DOHH2 (cell line): Measurements from ENCODE around the gene VWA5B2.

Experiments used
- H3F3A ChIP-seq: fragments of 200-600 bp; sonication (generic), shearing (Covaris generic); 2 replicates; pipeline ENCODE4 v1.6.0; 2016; ENCODE audit warnings: antibody characterized with exemption, mild to moderate bottlenecking; ENCODE audit not compliant: control insufficient read depth, insufficient read depth
- H3K27ac ChIP-seq: fragments of 200-600 bp; sonication (generic); 2 replicates; pipeline ENCODE4 v1.5.1; 2014; ENCODE audit warnings: low read depth, mild to moderate bottlenecking, low read length, moderate library complexity
- H3K27me3 ChIP-seq: fragments of 200-600 bp; sonication (generic); 2 replicates; pipeline ENCODE4 v1.6.1; 2014; ENCODE audit warnings: mild to moderate bottlenecking, low read length, mixed read lengths; ENCODE audit not compliant: control insufficient read depth
- H3K36me3 ChIP-seq: fragments of 200-600 bp; sonication (generic); 2 replicates; pipeline ENCODE4 v1.6.1; 2014; ENCODE audit warnings: mild to moderate bottlenecking, low read length, moderate library complexity, mixed read lengths; ENCODE audit not compliant: control insufficient read depth
- H3K4me1 ChIP-seq: fragments of 200-600 bp; sonication (generic); 2 replicates; pipeline ENCODE4 v1.6.1; 2014; ENCODE audit warnings: mild to moderate bottlenecking, low read length, mixed read lengths; ENCODE audit not compliant: control insufficient read depth
- H3K4me2 ChIP-seq: fragments of 200-600 bp; sonication (generic); 2 replicates; pipeline ENCODE4 v1.6.0; 2014; ENCODE audit warnings: mild to moderate bottlenecking, low read length, moderate library complexity
- H3K4me3 ChIP-seq: fragments of 200-600 bp; sonication (generic); 2 replicates; pipeline ENCODE4 v1.5.1; 2014; ENCODE audit warnings: mild to moderate bottlenecking, low read length, mixed read lengths
- H3K79me2 ChIP-seq: fragments of 200-600 bp; sonication (generic); 2 replicates; pipeline ENCODE4 v1.6.1; 2014; ENCODE audit warnings: mild to moderate bottlenecking, low read length, mixed read lengths; ENCODE audit not compliant: control insufficient read depth
- H3K9me2 ChIP-seq: fragments of 200-600 bp; sonication (generic); replicated peaks from 2 replicates; pipeline ENCODE4 v1.6.1; 2014; ENCODE audit warnings: mild to moderate bottlenecking, low read length, mixed read lengths; ENCODE audit not compliant: control insufficient read depth
- H3K9me3 ChIP-seq: fragments of 200-600 bp; sonication (generic); 2 replicates; pipeline ENCODE4 v1.6.1; 2014; ENCODE audit warnings: antibody characterized with exemption, low read length, mixed read lengths; ENCODE audit not compliant: control insufficient read depth, insufficient read depth
- H4K20me1 ChIP-seq: fragments of 200-600 bp; sonication (generic); 2 replicates; pipeline ENCODE4 v1.6.0; 2014; ENCODE audit warnings: low read depth, mild to moderate bottlenecking, antibody characterized with exemption, low read length, moderate library complexity; ENCODE audit not compliant: control insufficient read depth, insufficient read depth
- CTCF ChIP-seq: fragments of 200-600 bp; sonication (generic); IDR thresholded peaks from one replicate; pipeline ENCODE4 v1.5.1; 2014; ENCODE audit warnings: antibody characterized with exemption, mild to moderate bottlenecking, low read depth, low read length; ENCODE audit not compliant: poor library complexity, severe bottlenecking
- EZH2phosphoT487 ChIP-seq: fragments of 200-600 bp; sonication (generic); IDR thresholded peaks from 2 replicates; pipeline ENCODE4 v1.6.1; 2017; ENCODE audit warnings: borderline replicate concordance, mild to moderate bottlenecking, antibody characterized with exemption, low read length, moderate library complexity, mixed read lengths

The VWA5B2 gene

GRCh38 chr3:184218814-184219213 is 10.6 kb upstream of the VWA5B2 start:
- H3K27me3 ChIP-seq = 0 out of 2 replicates have a peak, but pooled peaks cover 7% of the 10 kb centered on the region
- H3K27ac ChIP-seq = no peak overlapping the region
- H3K9me2 ChIP-seq = no peaks in the 10 kb centered on the region
- no peaks in the 10 kb centered on the region for H3F3A ChIP-seq
- no peaks in the 10 kb centered on the region for H4K20me1 ChIP-seq
- no peaks in the 10 kb centered on the region for H3K79me2 ChIP-seq
- no peaks in the 10 kb centered on the region for H3K36me3 ChIP-seq
- H3K4me3 ChIP-seq = no peak overlapping the region
- no peaks in the 10 kb centered on the region for H3K9me3 ChIP-seq
- H3K4me2 ChIP-seq = no peak overlapping the region
- no peaks in the 10 kb centered on the region for H3K4me1 ChIP-seq
- no peak for TF ChIP-seq EZH2phosphoT487
- TF ChIP-seq CTCF = no peak

GRCh38 chr3:184222521-184222920 is 6.9 kb upstream of the VWA5B2 start:
- TF ChIP-seq CTCF = no peak
- no peak for TF ChIP-seq EZH2phosphoT487
- Histone ChIP-seq H3K4me3 (no peak overlapping the region), H3K9me2 (no peaks in the 10 kb centered on the region), H3K4me2 (no peak overlapping the region), H3K9me3 (no peaks in the 10 kb centered on the region), H3K27ac (no peak overlapping the region), H3F3A (no peaks in the 10 kb centered on the region), H3K36me3 (no peaks in the 10 kb centered on the region), H4K20me1 (no peaks in the 10 kb centered on the region), H3K27me3 (peaks cover 7% of the 10 kb centered on the region), H3K4me1 (no peaks in the 10 kb centered on the region), H3K79me2 (no peaks in the 10 kb centered on the region)

DNA sequence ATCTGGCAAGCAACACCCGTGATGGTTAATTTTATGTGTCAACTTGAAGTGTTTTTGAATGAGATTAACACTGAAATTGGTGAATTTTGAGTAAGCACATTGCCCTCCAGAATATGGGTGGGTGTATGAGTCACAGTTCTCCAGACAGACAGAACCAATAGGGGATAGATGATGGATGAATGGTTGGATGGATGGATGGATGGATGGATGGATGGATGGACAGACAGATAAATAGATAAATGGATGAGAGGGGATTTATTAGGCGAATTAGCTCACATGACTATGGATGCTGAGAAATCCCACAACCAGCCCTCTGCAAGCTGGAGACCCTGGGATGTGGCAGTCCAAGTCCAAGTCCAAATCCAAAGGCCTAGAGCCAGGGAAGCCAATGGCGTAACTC is 5.4 kb upstream of the VWA5B2 start:
- Histone ChIP-seq H3K4me1 (no peaks in the 10 kb centered on the region; the same call in 1 of the 2 replicates), H3K9me3 (no peaks in the 10 kb centered on the region), H3K4me3 (no peak overlapping the region), H3K79me2 (no peaks in the 10 kb centered on the region), H3K27ac (no peak overlapping the region), H3K4me2 (no peak overlapping the region), H4K20me1 (0 out of 2 replicates have a peak, but pooled peaks cover 6% of the 10 kb centered on the region), H3K27me3 (peaks cover 21% of the 10 kb centered on the region), H3K36me3 (no peaks in the 10 kb centered on the region), H3K9me2 (no peaks in the 10 kb centered on the region), H3F3A (no peaks in the 10 kb centered on the region)
- TF ChIP-seq EZH2phosphoT487 (no peak), CTCF (no peak)
